K562 (cell line): ENCODE measurements around the gene SHROOM3. TPM values are rescaled to one million over a fixed set of nuclear protein-coding genes. Genes with fewer than 3 reads are reported as not detected.

Experiments used
- CBFA2T2 ChIP-seq: fragments of 450-650 bp; conservative IDR thresholded peaks from 2 replicates; pipeline ENCODE4 v1.6.1; 2017; ENCODE audit warnings: mild to moderate bottlenecking
- CBFA2T3 ChIP-seq: fragments of 450-650 bp; IDR thresholded peaks from 2 replicates; pipeline ENCODE4 v1.6.1; 2017
- CC2D1A ChIP-seq: fragments of 450-650 bp; IDR thresholded peaks from 2 replicates; pipeline ENCODE4 v1.6.1; 2017; ENCODE audit warnings: mild to moderate bottlenecking
- HMGN3 ChIP-seq: IDR thresholded peaks from 2 replicates; pipeline ENCODE4 v1.6.1; 2011; ENCODE audit warnings: borderline replicate concordance, low read depth, mild to moderate bottlenecking, mixed read lengths, low read length; ENCODE audit not compliant: insufficient read length; ENCODE audit errors: extremely low read depth
- IFI16 ChIP-seq: fragments of 250-450 bp; sonication (Bioruptor Pico); IDR thresholded peaks from 2 replicates; pipeline ENCODE4 v2.1.2; 2022; ENCODE audit warnings: mild to moderate bottlenecking, inconsistent platforms
- MTA3 ChIP-seq: fragments of 450-650 bp; formaldehyde crosslinking; IDR thresholded peaks from 2 replicates; pipeline ENCODE4 v1.6.1; 2017; ENCODE audit warnings: mild to moderate bottlenecking, borderline replicate concordance
- NFIC ChIP-seq: fragments of 450-650 bp; IDR thresholded peaks from 2 replicates; pipeline ENCODE4 v1.6.1; 2017; ENCODE audit warnings: mild to moderate bottlenecking, inconsistent platforms
- NONO ChIP-seq, 2 experiments: fragments of 200-400 bp in 1 of 2; fragments of 450-650 bp in 1 of 2; formaldehyde crosslinking in 1 of 2; IDR thresholded peaks; 2 replicates each; pipeline ENCODE4 v1.6.1; 2017; ENCODE audit warnings: low read depth in 2 of 2, mild to moderate bottlenecking in 2 of 2, moderate library complexity in 2 of 2, low read length in 1 of 2
- PML ChIP-seq: IDR thresholded peaks from 2 replicates; pipeline ENCODE4 v1.6.1; 2012; ENCODE audit warnings: low read length, inconsistent platforms
- THRB ChIP-seq: fragments of 450-650 bp; formaldehyde crosslinking; conservative IDR thresholded peaks from 2 replicates; pipeline ENCODE4 v1.4.0; 2022; ENCODE audit warnings: mild to moderate bottlenecking, missing genetic modification characterization
- ZNF740 ChIP-seq, 3 experiments: fragments of 200-800 bp in 1 of 3; sonication (Bioruptor generic) in 1 of 3; sonication (generic) in 1 of 3; formaldehyde crosslinking in 1 of 3; IDR thresholded peaks; 2 replicates each; pipeline versions ENCODE4 v1.6.1 to v1.8.0; 2016 to 2022; ENCODE audit warnings: mild to moderate bottlenecking in 2 of 3, missing compliant biosample characterization in 2 of 3, missing genetic modification characterization in 2 of 3, missing genetic modification reagents in 1 of 3
- polyA plus RNA-seq, 8 experiments: library from polyadenylated mRNA; depleted of rRNA in 4 of 8; stranded (reverse) in 5 of 8; unstranded in 3 of 8; fragments of >200 nt; fragmentation: Nextera tagmentation in 2 of 8; fragmentation: Illumina TruSeq in 1 of 8; extraction: Ambion mirVana in 2 of 8; extraction: Trizol in 1 of 8; gene quantifications; 2 replicates each; pipeline versions ENCODE4 v1.2.1 to v1.2.3, GENCODE V29; 2011 to 2014; ENCODE audit warnings: inconsistent platforms in 1 of 8, missing spikeins in 1 of 8
- total RNA-seq, 7 experiments: library from RNA; depleted of rRNA in 6 of 7; stranded (reverse); fragments of >200 nt in 6 of 7; fragmentation: Illumina TruSeq in 2 of 7; extraction: Trizol in 2 of 7; gene quantifications; 2 replicates each; pipeline versions ENCODE4 v1.2.1 to v1.2.3, GENCODE V29; 2011 to 2021; ENCODE audit warnings: low replicate concordance in 1 of 7
- TF ChIP-seq, protein P1 (sequence below): fragments of 450-650 bp; IDR thresholded peaks from one replicate; pipeline ENCODE4 v1.6.1; 2018; ENCODE audit warnings: mild to moderate bottlenecking, moderate library complexity; ENCODE audit not compliant: partially characterized antibody
- TF ChIP-seq, protein P2 (sequence below): fragments of 450-650 bp; IDR thresholded peaks from 2 replicates; pipeline ENCODE4 v1.6.1; 2016; ENCODE audit warnings: low read depth, mild to moderate bottlenecking, moderate library complexity
- TF ChIP-seq, protein P3 (sequence below), 2 experiments: fragments of 450-650 bp; conservative IDR thresholded peaks; 2 replicates each; pipeline ENCODE4 v1.6.1; 2017; ENCODE audit warnings: mild to moderate bottlenecking in 2 of 2, moderate library complexity in 2 of 2
- TF ChIP-seq, protein P4 (sequence below), 2 experiments: IDR thresholded peaks in 1 of 2; conservative IDR thresholded peaks in 1 of 2; 2 replicates each; pipeline ENCODE4 v1.6.1; 2016; ENCODE audit warnings: low read depth in 2 of 2, mild to moderate bottlenecking in 1 of 2, missing compliant biosample characterization in 1 of 2, missing genetic modification characterization in 1 of 2, moderate library complexity in 1 of 2

The SHROOM3 gene
- total and polyA plus RNA-seq, 9 of the 15 experiments (the other 6 are each of a cell fraction or from before 2014, with no cell fraction given) = 0.01 to 0.07 TPM; not detected in 7

DNA sequence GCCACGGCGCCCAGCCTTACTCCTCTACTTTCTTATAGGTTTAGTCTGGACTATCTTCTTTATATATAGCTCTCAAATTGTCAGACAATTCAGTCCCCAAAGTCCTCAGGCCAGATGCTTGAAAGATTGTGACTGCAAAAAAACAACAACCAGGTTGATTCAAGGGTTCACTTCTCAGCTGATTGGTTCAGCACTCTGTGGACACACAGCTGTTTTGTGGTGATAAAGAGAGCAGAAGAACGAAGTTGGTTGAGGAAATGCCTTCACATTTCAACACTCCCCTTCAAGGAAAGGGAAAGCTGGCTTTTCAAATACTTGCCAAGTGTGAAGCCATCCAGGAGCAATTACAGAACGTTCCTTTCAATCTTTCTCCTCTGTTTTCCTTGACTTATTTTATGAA, 166.8 kb downstream of the SHROOM3 start (continued):
- no peak for TF ChIP-seq HMGN3
- no peak for TF ChIP-seq NONO (IDR thresholded peaks at IDR 0.05; ENCODE audit: low read depth in 2 of 2, low read length in 1 of 2)
- TF ChIP-seq ZNF740 (CRISPR knock-in tag; IDR thresholded peaks at IDR 0.05) = no peak
- TF ChIP-seq ZNF740 (tag; IDR thresholded peaks at IDR 0.05) = no peak
- TF ChIP-seq IFI16 (CRISPR knock-in tag) = no peak
- TF ChIP-seq, protein P1, sequence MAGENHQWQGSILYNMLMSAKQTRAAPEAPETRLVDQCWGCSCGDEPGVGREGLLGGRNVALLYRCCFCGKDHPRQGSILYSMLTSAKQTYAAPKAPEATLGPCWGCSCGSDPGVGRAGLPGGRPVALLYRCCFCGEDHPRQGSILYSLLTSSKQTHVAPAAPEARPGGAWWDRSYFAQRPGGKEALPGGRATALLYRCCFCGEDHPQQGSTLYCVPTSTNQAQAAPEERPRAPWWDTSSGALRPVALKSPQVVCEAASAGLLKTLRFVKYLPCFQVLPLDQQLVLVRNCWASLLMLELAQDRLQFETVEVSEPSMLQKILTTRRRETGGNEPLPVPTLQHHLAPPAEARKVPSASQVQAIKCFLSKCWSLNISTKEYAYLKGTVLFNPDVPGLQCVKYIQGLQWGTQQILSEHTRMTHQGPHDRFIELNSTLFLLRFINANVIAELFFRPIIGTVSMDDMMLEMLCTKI = no peak
- TF ChIP-seq MTA3 = 0 out of 2 replicates have a peak, but pooled peaks have one; percentile 22
- TF ChIP-seq CC2D1A = no peak
- TF ChIP-seq, protein P2, sequence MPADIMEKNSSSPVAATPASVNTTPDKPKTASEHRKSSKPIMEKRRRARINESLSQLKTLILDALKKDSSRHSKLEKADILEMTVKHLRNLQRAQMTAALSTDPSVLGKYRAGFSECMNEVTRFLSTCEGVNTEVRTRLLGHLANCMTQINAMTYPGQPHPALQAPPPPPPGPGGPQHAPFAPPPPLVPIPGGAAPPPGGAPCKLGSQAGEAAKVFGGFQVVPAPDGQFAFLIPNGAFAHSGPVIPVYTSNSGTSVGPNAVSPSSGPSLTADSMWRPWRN = peak; percentile 45; the same call in 1 of the 2 replicates
- TF ChIP-seq, protein P3, sequence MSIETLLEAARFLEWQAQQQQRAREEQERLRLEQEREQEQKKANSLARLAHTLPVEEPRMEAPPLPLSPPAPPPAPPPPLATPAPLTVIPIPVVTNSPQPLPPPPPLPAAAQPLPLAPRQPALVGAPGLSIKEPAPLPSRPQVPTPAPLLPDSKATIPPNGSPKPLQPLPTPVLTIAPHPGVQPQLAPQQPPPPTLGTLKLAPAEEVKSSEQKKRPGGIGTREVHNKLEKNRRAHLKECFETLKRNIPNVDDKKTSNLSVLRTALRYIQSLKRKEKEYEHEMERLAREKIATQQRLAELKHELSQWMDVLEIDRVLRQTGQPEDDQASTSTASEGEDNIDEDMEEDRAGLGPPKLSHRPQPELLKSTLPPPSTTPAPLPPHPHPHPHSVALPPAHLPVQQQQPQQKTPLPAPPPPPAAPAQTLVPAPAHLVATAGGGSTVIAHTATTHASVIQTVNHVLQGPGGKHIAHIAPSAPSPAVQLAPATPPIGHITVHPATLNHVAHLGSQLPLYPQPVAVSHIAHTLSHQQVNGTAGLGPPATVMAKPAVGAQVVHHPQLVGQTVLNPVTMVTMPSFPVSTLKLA (conservative IDR thresholded peaks at IDR 0.05) = no peak
- TF ChIP-seq THRB (CRISPR knock-in tag) = no peak
- TF ChIP-seq, protein P4, sequence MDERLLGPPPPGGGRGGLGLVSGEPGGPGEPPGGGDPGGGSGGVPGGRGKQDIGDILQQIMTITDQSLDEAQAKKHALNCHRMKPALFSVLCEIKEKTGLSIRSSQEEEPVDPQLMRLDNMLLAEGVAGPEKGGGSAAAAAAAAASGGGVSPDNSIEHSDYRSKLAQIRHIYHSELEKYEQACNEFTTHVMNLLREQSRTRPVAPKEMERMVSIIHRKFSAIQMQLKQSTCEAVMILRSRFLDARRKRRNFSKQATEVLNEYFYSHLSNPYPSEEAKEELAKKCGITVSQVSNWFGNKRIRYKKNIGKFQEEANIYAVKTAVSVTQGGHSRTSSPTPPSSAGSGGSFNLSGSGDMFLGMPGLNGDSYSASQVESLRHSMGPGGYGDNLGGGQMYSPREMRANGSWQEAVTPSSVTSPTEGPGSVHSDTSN (CRISPR knock-in tag; IDR thresholded peaks at IDR 0.05; ENCODE audit: low read depth) = no peak
- TF ChIP-seq, protein P4 (tag; conservative IDR thresholded peaks at IDR 0.05; ENCODE audit: low read depth) = peak; percentile 57
- TF ChIP-seq NFIC = 0 out of 2 replicates have a peak, but pooled peaks have one; percentile 15
- TF ChIP-seq CBFA2T3 = peak; percentile 83
- 0 out of 2 replicates have a peak, but pooled peaks have one; percentile 21 for TF ChIP-seq PML
- peak; percentile 68 for TF ChIP-seq CBFA2T2
- TF ChIP-seq, all 486 proteins: peak for 34
